Measurements from ENCODE around the gene TGFBR3. TPM values are rescaled to one million over a fixed set of nuclear protein-coding genes. Genes with fewer than 3 reads are reported as not detected.

TGFBR3 gene
- total RNA-seq, 2 experiments from 2014 or later = 31.5 to 36.6 TPM

- peaks cover 12% of the 10 kb centered on the region for H3K4me1 Mint-ChIP-seq (ENCODE audit: low read depth)
Observed at GRCh38 chr1:91826649-91827048, 59.3 kb downstream of the TGFBR3 start.

DNA sequence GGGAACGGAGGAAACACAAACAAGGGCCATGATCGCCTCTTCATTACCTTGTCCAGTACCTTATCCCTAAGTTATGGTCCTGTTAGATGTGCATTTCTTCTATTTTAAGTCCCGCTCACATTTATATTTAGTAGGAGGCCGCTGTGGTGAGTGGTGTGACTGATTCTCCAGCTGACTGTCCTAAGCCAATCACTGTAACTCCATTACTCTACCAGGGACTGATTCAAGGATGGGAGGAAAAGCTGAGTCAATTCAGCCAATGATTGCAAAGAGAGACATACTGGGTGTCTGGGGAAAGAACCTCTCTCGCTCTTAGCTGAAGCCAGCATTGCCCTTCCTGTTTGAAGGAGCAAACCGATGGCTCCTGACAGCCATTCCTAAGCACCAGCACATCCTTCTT, 59.7 kb downstream of the TGFBR3 start:
- Mint-ChIP-seq H3K27me3 (no peaks in the 10 kb centered on the region), H3K4me3 (no peak overlapping the region), H3K36me3 (ENCODE audit: low read depth) (no peaks in the 10 kb centered on the region), H3K9me3 (no peaks in the 10 kb centered on the region), H3K4me1 (ENCODE audit: low read depth) (peaks cover 15% of the 10 kb centered on the region), H3K27ac (no peak overlapping the region)
- ATAC-seq (ENCODE audit: poor library complexity) = no peak
- H3K4me3 ChIP-seq (ENCODE audit: low read length) = no peak overlapping the region
- TF ChIP-seq CTCF (IDR thresholded peaks at IDR 0.05) = no peak
- no peaks in the 10 kb centered on the region for H3K27me3 ChIP-seq (ENCODE audit: control insufficient read depth in 1 of 2, insufficient read depth in 2 of 2, low read length in 2 of 2)
- no peak overlapping the region for H3K27ac ChIP-seq (ENCODE audit: low read depth in 1 of 2, low read length in 2 of 2)
- POLR2A ChIA-PET = no interaction called here
- no peaks in the 10 kb centered on the region for H3K36me3 ChIP-seq (ENCODE audit: insufficient read depth, low read length)
- DNase-seq = no peak
- intact Hi-C loops (cut with DNase I, micrococcal nuclease) = no loop called here
- H3K4me1 ChIP-seq (ENCODE audit: insufficient read depth, low read length) = peaks cover 23% of the 10 kb centered on the region
- CTCF ChIA-PET = interaction anchor here (1.2 kb wide), 1 partner anchor 16 kb away, joined by 3 read pairs; no protein-coding TSS in a partner anchor
- no peaks in the 10 kb centered on the region for H3K9me3 ChIP-seq (ENCODE audit: control insufficient read depth in 1 of 2, insufficient read depth in 1 of 2, low read length in 2 of 2)

More at GRCh38 chr1:91826649-91827048, 59.3 kb downstream of the TGFBR3 start:
- ATAC-seq (ENCODE audit: poor library complexity) (no peak), DNase-seq (no peak)
- Histone ChIP-seq H3K4me1 (ENCODE audit: insufficient read depth, low read length) (peaks cover 19% of the 10 kb centered on the region), H3K27me3 (ENCODE audit: control insufficient read depth in 1 of 2, insufficient read depth in 2 of 2, low read length in 2 of 2) (no peaks in the 10 kb centered on the region), H3K4me3 (ENCODE audit: low read length) (no peak overlapping the region), H3K36me3 (ENCODE audit: insufficient read depth, low read length) (no peaks in the 10 kb centered on the region), H3K9me3 (ENCODE audit: control insufficient read depth in 1 of 2, insufficient read depth in 1 of 2, low read length in 2 of 2) (no peaks in the 10 kb centered on the region), H3K27ac (ENCODE audit: low read depth in 1 of 2, low read length in 2 of 2) (no peak overlapping the region)
- CTCF ChIA-PET = interaction anchor here (1.2 kb wide), 1 partner anchor 16 kb away, joined by 3 read pairs; no protein-coding TSS in a partner anchor
- TF ChIP-seq CTCF (IDR thresholded peaks at IDR 0.05) = no peak
- H3K4me3 Mint-ChIP-seq = no peak overlapping the region
- no peaks in the 10 kb centered on the region for H3K36me3 Mint-ChIP-seq (ENCODE audit: low read depth)
- H3K27ac Mint-ChIP-seq = no peak overlapping the region
- H3K27me3 Mint-ChIP-seq = no peaks in the 10 kb centered on the region
- intact Hi-C loops (cut with DNase I, micrococcal nuclease) = no loop called here
- POLR2A ChIA-PET = no interaction called here
- no peaks in the 10 kb centered on the region for H3K9me3 Mint-ChIP-seq

DNA sequence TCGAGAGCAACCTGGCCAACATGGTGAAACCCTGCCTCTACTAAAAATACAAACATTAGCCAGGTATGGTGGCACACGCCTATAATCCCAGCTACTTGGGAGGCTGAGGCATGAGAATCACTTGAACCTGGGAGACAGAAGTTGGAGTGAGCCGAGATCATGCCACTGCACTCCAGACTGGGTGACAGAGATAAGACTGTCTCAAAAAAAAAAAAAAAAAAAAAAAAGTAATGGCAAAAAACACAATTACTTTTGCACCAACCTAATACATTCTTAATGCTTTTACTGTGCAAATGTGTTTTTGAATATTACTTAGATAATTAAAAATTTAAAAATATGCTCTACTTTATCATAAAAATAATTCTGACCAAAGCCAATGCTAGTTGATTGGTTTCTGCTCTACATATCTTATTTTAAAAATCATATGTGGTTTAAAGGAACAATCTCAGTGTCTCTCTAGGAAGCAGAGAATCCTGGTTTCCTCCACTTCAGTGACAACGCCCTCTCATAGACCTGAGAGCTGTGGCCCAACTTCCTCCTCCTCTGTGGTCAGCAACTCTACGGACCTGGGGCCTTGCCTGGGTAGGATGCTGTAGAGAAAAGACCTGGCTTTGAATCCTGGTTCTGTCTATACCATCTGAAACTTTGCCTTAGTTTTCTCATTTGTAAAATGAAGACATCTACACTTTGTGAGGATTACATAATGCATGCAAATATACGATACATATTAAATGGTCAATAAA, 64.7 kb downstream of the TGFBR3 start:
- Histone ChIP-seq H3K36me3 (ENCODE audit: insufficient read depth, low read length) (no peaks in the 10 kb centered on the region), H3K4me1 (ENCODE audit: insufficient read depth, low read length) (peaks cover 4% of the 10 kb centered on the region), H3K27ac (ENCODE audit: low read depth in 1 of 2, low read length in 2 of 2) (no peak overlapping the region), H3K4me3 (ENCODE audit: low read length) (no peak overlapping the region), H3K27me3 (ENCODE audit: control insufficient read depth in 1 of 2, insufficient read depth in 2 of 2, low read length in 2 of 2) (no peaks in the 10 kb centered on the region), H3K9me3 (ENCODE audit: control insufficient read depth in 1 of 2, insufficient read depth in 1 of 2, low read length in 2 of 2) (no peaks in the 10 kb centered on the region)
- H3K27me3 Mint-ChIP-seq = no peaks in the 10 kb centered on the region
- peaks cover 19% of the 10 kb centered on the region for H3K4me1 Mint-ChIP-seq (ENCODE audit: low read depth)
- no peak overlapping the region for H3K4me3 Mint-ChIP-seq
- H3K36me3 Mint-ChIP-seq (ENCODE audit: low read depth) = no peaks in the 10 kb centered on the region
- no peaks in the 10 kb centered on the region for H3K9me3 Mint-ChIP-seq
- H3K27ac Mint-ChIP-seq = no peak overlapping the region
- no peak for DNase-seq
- POLR2A ChIA-PET = no interaction called here
- intact Hi-C loops (cut with DNase I, micrococcal nuclease) = no loop called here
- ATAC-seq (ENCODE audit: poor library complexity) = no peak
- CTCF ChIA-PET = interaction anchor here (0.5 kb wide), 1 partner anchor 838 kb away, joined by 3 read pairs; no protein-coding TSS in a partner anchor
- TF ChIP-seq CTCF (IDR thresholded peaks at IDR 0.05) = no peak
